Measurements from ENCODE around the gene TACC2.

Gene TACC2

DNA sequence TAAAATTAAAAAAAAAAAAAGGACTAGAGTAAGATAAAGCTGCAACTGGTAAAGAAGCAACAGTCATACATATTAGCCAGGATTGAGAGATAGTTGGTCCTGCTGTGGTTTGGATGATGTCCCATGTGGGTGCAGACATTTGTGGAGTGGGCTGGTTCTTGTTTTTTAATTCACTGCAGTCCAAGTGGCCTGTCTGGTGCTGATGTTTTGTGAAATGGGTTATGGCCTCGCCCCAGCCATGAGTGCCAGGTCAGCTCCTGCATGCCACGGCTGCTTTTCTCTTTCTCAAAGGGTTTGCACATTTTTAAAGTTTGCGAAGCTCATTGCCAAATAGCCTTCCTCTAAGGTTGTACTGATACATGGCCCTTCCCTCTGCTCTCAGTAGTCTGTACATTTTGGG is 268.1 kb downstream of the TACC2 start:
- no peak for DNase-seq

DNA sequence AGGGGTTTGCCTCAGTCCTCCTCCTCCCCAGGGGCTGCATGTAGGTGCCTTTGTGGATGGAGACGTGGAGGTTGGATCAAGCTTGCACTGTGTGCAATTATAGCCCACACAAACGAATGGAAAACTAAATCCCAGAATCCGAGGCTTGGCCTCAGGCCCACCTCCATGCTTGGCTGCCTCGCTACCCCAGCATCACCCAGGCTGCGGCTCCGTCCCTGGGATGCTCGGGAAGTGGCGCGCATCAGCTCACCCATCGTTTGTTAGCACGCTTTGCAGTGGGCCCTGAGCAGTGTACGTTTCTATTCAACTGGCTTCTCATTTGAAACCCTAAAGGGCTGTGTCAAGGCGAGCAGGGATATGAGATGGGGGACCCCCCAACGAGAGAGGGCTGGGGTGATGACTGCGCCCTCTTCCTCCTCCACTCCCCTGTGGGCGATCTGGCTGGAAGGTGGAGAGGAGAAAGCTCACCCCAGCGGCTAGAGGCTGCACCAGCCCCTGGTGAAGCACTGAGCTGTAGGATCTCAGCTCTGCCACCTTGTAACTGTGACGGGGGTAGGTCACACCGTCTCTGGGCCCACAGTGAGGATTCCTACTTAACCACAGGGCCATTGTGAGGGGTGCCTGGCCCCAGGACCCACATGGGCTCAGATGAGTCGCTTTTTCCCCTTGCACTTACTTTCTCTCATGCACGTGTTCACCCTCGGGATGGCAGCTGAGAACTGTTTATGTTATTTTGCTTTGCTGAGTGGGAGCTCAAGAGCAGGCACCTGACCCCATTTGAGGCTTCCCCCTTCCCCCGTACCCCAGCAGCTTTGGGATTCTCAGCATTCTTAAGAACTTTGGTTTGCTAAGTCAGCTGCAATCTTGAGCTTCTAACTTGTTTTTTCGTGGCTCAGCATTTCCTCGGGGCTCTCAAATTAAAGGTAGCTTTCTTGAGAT is 269.4 kb downstream of the TACC2 start:
- DNase-seq: no peak

DNA sequence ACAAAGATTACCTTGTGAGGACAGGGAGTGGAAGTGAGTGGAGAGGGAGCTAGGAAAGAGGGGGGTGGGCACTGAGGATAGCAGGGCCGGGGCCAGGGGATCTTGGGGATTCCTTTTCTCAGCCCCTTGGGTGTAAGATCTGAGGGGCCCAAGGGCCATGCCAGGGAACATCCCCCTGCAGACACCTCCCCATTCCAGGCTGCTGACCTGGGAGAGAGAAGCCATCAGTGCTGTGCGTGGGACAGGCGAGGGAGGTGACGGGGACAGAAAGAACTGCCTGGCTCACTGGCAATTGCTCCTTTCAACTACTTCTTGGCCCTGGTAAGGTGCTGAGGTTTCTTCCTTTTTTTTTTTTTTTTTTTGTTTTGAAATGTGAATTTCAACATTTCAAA is 270.1 kb downstream of the TACC2 start:
- no peak for DNase-seq

DNA sequence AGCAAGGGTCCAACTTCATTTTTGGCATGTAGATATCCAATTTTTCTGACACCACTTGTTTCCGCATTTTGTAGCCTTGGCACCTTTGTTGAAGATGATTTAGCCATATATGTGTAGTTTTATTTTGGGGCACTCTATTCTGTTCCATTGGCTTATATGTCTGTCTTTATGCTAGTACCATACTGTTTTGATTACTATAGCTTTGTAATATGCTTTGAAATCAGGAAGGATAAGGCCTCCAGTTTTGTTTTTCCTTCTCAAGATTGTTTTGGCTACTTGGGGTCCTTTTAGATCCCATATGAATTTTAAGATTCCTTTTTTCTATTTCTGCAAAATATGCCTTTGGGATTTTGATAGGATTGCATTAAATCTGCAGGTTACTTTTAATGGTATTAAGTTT is 272.6 kb downstream of the TACC2 start:
- no peak for DNase-seq

DNA sequence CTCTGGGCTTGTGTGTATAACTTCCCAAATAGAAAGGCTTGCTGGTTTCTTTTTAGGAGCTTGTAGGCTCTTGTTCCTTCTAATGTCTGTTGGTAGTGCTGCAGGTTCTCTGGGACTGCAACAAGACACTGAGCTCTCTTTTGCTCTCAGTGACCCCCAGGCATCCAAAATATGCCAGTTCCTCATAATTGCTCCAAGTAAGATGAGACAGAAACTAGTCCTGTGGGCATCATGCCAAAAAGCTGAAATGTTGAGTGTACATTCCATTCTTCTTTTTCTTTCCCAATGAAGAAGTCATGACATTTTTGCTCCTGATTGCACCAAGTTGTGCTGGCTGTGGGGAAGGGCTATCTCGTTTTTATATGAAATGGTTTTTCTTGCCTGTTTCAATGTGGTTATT is 275.0 kb downstream of the TACC2 start:
- no peak for DNase-seq

DNA sequence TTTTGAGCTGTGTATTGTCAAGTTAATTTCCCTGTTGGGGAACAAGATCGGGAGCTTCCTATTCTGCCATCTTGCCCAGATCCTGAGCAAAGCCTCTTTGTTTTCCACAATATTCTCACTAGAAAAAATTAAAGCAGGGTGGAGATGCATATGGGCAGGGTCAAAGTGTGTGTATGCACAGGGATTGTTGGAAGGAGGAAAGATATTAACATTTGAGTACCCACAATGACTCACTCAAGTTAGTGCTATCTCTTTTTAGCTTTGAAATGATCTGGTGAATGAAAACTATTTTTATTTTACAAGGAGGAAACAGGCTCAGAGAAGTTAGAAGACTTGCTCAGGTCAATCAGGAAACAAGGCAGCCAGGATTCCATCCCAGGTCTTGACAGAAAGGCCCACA is 275.5 kb downstream of the TACC2 start:
- no peak for DNase-seq

DNA sequence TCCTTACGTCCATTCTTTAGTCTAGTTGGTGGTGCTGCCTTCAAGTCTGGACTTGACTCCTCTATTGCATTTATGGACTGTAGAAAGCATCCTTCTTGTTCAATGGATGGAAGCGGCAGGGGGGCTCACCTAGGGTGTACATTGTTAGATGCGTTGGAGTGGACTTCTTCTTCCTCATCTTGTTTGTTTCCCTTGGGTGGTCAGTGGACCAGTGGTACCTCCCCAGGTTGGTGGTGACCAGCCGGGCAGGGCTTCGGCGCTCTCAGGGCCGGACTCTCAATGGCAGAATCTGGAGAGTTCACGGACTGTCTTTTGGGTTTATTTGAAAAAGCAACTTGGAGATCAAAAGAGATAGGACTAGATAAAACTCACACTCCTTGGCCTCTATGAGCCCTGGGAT is 276.0 kb downstream of the TACC2 start:
- no peak for DNase-seq

DNA sequence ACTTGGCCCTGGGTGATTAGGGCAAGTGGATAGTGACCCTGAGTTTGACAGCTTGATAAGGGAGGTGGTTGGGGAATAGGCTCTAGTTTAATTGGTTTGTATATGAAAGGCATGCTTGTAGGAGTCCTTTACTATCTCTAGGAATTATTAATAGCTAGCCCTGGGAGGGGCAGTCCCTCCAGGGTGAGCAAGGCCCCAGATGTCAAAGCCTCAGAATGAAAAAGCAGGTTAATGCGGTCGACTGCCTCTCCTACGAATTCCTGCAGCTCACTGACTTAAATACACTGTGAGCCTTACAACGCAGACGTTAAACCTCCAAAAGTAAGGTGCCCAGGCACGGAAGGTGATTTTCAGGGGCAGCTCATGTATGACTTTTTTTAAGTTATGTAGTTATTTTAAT is 276.9 kb downstream of the TACC2 start:
- DNase-seq: no peak

DNA sequence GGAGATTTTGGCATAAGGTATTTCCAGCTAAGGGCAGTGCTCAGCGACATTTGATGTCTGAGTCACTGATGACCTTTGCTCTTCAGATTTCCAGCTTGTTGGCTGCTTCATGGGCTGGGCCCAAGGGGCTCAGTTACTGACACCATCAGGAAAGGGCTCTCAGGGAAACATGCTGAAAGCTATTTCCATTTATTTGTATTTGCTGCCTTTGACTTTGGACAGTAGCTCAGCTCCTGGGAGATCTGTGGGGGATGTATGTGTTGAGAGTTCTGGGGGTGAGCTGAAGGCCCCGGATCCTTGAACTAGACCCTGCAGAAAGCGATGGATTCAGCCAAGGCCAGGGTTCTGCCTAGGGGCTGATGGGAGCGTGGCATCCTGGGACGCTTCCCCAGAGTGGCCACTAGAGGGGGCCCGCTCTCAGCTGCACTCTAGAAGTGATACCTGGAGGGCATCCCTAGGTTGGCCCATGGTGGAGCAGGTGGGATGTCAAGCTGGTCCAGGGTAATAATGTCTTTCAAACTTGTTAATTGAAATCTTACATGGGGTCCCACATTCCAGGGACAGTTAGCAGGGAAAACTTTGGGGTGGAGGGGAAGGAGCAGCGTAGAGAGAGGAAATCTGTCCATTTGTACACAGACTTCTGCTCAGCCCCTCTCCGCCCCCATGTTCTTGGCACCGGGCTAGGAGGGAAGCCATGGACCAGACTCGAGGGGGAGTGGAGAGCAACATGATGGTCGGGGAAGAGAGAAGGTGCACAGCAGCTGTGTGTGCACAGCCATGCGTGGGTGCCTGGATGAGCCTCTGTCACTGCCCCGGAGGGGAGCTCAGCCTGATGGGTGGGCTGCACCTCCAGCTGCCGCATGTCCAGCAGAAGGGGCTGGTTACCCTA is 279.1 kb downstream of the TACC2 start:
- DNase-seq: no peak

DNA sequence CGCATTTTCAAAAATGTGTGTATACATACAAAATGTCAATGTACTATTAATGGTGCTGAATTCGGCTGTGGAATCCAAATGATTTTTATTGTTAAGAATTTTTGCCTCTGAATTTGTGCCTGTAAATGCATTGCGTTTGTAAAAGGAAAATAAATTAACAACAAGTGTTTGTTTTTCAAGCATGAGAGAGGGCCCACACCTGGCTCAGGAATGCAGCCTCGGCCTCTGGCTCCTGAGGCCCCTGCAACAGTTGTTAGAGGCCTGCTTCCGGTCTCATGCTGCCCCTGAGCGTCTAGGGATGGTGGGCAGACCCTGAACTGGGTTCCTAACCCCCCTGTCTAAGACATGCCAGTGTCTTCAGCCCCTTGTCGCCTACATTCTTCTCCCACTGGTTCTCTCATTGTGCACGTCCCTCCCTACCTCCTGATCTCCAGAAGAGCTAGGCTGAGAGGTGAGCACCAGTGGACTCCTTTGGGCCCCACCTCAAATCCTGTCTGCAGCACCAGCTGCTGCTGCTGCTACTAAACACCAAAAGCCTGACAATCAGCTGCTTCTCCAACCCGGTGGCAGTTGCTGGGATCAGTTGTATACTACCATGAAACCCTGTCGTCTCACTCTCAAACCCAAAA is 280.2 kb downstream of the TACC2 start:
- no peak for DNase-seq

DNA sequence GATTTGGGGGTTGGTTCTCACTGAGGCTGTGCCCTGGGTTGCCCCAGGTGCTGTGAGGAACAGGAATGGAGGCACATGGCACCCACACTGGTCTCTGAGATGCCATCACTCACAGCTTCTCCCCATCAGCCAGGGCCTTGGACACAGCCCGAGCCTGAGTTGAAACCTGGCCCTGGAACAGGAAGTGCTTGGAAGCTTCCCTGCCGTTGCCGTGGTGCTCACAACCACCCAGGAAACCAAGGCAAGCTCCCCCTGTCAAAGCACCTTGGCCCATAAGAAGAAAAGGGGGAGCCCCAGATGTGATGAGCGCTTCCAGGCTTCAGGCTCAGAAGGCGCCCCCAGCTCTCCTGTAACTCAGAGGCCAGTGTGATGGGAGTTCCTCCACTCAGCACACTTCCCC is 282.1 kb downstream of the TACC2 start, which contains the start of gene BTBD16:
Gene BTBD16 (plus strand): TSS at position 221 of the 400 bp plus-strand sequence. CDS start 3,786 bp downstream, outside the sequence.
- DNase-seq: no peak

DNA sequence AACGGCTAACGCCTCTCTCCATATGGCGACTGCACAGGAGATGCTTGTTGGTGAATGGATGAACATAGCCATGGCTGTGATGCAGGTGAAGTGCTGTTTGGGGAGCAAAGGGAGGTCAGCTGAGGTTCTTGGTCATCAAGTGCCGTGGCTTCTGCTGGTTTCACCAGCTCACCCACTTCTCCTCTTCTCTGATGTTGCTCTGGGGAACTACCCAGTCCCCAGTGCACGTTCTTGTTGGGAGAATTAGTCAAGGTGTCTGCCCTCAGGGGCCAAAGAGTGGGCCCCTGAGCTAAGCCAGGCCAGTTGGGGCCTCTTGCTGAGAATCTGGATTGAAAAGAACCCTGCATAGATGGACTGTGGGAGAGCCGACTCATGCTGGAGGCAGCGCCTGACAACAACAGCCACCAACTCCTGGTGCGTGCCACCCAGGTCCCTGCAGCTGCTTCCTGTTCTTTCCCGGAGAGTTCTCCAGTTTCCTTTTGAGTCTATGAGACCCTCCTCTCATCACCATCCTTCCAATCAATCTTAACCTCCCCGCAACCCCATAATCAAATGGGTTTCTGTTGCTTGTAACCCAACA is 285.1 kb downstream of the TACC2 start:
- DNase-seq: no peak

DNA sequence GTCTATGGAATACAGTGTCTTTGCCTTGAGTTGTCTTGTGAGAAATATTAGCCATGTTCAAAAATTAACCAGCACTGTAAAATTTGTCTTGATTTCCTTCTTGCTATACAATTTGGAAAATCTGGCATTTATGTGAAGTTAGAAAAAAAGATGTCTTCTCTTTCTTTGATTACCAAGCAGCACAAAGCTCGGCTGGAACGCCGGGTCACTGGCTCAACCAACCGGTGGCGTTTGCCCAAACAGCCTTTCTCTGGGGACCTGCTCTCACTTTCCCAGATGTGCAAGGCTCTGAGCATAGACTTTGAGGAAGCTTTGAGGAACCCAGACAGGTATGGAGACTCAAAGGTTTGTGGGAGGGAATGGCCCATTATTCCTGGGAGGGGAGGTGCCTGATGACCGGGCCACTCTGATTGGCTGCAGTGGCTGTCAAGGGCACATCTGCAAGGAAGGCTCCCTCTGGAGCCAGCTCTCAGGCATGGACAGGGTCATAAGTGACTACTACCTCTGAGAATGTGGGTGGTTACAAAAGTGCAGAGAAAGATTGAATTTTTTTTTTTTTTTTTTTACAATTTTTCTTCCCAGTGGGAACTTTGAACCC is 287.7 kb downstream of the TACC2 start:
- no peak for DNase-seq

DNA sequence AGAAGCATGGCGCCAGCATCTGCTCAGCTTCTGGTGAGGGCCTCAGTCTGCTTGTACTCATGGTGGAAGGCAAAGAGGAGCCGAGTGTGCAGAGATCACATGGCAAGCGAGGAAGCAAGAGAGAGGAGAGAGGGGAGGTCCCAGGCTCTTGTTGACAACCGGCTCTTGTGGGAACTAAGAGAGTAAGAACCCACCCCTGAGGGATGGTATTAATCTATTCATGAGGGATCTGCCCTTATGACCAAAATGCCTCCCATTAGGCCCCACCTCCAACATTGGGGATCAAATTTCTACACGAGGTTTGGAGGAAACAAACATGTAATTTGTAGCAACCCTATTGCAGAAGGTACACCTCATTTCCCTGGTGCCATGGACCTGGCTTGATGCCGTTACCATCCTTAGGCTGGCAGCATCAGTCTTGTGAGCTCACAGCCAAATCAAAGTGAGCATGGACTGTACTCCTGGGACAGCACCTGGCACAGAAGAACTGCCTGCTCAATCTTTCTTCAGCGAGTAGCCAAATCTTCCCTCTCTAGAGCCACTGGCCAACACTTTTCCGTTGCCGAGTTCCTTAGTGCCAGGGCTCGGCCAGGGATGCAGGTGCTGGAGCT is 288.7 kb downstream of the TACC2 start:
- DNase-seq: no peak

DNA sequence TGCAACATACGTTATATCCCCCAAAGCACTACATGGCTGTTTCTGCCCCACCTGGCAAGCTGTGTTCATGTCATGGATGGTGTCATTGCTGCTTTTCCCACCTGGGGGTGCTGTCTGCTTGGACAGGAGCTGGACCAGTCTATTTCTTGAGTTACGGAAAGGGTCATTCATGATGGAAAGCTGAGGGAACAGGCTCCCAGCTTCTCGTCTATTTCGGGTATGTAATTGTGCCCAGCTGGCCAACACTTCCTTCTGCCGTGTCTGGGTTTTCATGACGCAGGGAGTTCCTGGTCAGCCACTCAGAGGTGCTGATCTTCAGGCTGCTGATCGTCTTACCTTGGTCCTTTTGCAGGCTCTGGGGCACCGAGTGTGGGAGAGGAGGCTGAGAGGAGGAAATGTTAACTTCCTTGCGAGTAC is 290.8 kb downstream of the TACC2 start:
- no peak for DNase-seq

DNA sequence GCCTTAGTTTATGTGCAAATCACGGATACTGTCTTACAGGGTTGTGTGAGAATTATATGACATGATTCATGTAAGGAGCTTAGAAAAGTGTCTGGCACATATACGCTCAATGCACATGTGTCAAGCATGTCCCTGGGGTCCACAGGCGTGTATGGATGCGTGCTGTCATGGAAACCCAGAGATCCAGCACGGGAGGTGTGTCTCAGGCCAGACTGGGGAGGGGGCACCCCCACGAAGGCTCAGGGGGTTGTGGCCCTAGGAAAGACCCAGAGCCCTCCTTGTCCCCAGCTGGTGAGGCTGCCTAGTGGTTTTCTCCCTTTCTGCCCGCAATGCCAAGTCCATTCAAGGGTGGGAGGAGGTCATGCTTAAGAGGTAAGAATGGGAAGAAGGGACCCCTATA is 291.2 kb downstream of the TACC2 start:
- no peak for DNase-seq

DNA sequence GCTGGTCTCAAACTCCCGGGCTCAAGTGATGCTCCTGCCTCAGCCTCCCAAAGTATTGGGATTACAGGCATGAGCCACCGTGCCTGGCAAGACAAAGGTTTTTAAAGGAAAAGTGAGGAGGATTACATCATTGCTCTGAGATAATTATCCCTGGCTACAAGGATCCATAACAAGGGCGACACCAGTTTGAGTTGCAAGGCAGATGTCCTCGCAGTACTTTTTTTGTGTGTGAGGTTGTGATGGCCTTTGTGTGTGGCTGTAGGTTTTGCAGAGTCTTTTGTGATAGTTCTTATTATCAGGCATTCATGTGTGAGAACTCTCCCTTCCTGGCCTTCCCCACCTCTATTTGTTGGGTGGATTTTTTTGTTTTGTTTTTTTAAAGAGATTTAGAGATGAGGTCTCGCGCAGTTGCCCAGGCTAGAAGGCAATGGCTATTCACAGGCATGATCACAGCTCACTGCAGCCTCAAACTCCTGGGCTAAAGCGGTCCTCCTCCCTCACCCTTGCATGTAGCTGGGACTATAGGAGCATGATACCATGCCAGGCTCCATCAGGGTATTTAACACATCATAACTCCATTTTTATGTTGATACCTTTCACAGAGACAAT is 292.2 kb downstream of the TACC2 start:
- no peak for DNase-seq

DNA sequence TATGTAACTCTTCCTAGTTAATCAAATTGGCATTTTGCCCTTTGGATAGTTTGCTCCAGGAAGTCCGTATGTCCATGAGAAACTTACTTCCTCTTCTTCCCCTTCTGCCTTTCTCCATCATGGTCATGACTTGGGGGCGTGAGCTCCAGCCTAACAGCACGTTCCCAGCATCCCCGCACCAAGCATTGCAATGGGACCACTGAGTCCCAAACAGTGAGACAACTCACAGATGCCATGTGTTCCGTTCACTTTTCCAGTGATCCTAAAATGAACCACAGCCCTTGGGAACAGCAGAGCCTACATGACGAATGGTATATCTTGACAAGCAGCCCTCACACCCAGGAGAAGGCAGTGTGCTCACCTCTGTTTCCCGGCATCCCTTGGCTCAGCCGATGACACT is 292.8 kb downstream of the TACC2 start:
- no peak for DNase-seq

DNA sequence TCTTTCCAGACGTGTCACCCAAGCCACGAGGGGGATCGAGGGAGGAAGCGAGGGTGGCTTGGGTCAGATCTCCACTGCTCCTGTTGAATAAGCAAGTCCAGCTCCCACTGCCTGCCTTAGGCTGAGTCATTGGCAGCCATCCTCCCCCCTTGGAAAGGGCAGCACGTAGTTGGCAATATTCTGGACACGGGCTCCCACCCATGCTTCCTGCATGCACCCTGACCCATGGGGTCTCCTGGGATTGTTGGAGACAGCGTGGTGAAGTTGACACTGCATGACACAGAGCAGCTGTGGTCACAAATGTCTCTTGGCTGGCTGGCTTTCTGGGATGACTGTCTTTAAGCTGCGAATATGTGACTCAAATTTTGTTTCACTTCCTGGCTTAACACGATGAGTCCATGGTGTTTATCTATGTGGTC is 293.3 kb downstream of the TACC2 start:
- no peak for DNase-seq

DNA sequence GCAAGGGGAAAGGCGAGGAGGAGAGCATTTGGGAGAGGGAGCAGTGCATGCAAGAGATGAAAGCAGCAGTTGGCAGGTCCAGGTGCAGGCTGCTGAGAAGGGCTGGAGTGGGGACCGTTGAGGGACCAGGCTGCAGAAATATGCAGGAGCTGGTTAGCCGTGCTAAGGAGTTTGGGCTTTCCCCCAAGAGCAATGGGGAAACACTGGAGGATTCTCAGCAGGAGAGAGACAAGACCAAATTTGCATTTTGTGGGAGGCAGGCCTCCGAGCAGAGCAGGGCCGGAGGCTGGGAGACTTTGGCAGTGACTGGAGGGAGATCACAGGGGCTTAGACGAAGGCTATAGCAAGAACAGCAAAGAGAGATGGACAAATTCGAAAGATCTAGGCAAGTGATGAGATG is 293.9 kb downstream of the TACC2 start:
- no peak for DNase-seq
